CD4-positive, alpha-beta T cell (primary cell): ENCODE data around the gene TFR2. TPM values are rescaled to one million over a fixed set of nuclear protein-coding genes. Genes with fewer than 3 reads are reported as not detected.

Experiments used
- ATAC-seq: fragments of 200-7000 bp; cut with Tn5 transposase; one replicate; pipeline ENCODE4 v1.10.0; 2022; ENCODE audit warnings: mild to moderate bottlenecking; ENCODE audit not compliant: poor library complexity
- CTCF ChIA-PET: fragments of 350-600 bp; sonication (Branson Sonifier 250); formaldehyde crosslinking; loops from one replicate; lab custom pipeline; 2021; ENCODE audit warnings: antibody characterized with exemption, inconsistent platforms; lab: Charles Lee
- POLR2A ChIA-PET: fragments of 350-600 bp; sonication (Branson Sonifier 250); formaldehyde crosslinking; loops from one replicate; lab custom pipeline; 2021; ENCODE audit warnings: antibody characterized with exemption, inconsistent platforms; lab: Charles Lee
- DNase-seq, 14 experiments: peaks; one replicate each; pipeline ENCODE4 v3.0.0-alpha.2; 2013 to 2020; ENCODE audit warnings: mixed read lengths in 2 of 14
- H3K27ac ChIP-seq, 2 donors: one replicate each; pipeline versions ENCODE4 v1.5.1 to v1.7.0; 2013; ENCODE audit warnings: low read length in 2 of 2, low read depth in 1 of 2, mild to moderate bottlenecking in 1 of 2
- H3K27me3 ChIP-seq, 2 experiments: 1 replicate in 1 of 2; 2 replicates in 1 of 2; pipeline versions ENCODE4 v1.6.1 to v1.7.0; 2013; ENCODE audit warnings: low read length in 2 of 2, control low read depth in 1 of 2, mild to moderate bottlenecking in 1 of 2, moderate library complexity in 1 of 2; ENCODE audit not compliant: insufficient read depth in 2 of 2, control insufficient read depth in 1 of 2
- H3K36me3 ChIP-seq: one replicate; pipeline ENCODE4 v1.6.1; 2013; ENCODE audit warnings: low read length, control low read depth; ENCODE audit not compliant: insufficient read depth
- H3K4me1 ChIP-seq: one replicate; pipeline ENCODE4 v1.6.1; 2013; ENCODE audit warnings: low read length, control low read depth; ENCODE audit not compliant: insufficient read depth
- H3K4me3 ChIP-seq: one replicate; pipeline ENCODE4 v1.5.1; 2013; ENCODE audit warnings: mild to moderate bottlenecking, low read length, moderate library complexity
- H3K9me3 ChIP-seq, 2 experiments: 1 replicate in 1 of 2; 2 replicates in 1 of 2; pipeline versions ENCODE4 v1.6.1 to v1.7.0; 2013; ENCODE audit warnings: low read length in 2 of 2, mild to moderate bottlenecking in 2 of 2, control low read depth in 1 of 2, moderate library complexity in 1 of 2; ENCODE audit not compliant: control insufficient read depth in 1 of 2, insufficient read depth in 1 of 2
- H3K27ac Mint-ChIP-seq: one replicate; pipeline ENCODE4 v1.8.0; 2020; ENCODE audit warnings: mixed read lengths
- H3K27me3 Mint-ChIP-seq: one replicate; pipeline ENCODE4 v1.8.0; 2021; ENCODE audit warnings: mixed read lengths
- H3K36me3 Mint-ChIP-seq: one replicate; pipeline ENCODE4 v1.8.0; 2021; ENCODE audit warnings: low read depth, mixed read lengths
- H3K4me1 Mint-ChIP-seq: one replicate; pipeline ENCODE4 v1.8.0; 2021; ENCODE audit warnings: low read depth, mixed read lengths
- H3K4me3 Mint-ChIP-seq: one replicate; pipeline ENCODE4 v1.8.0; 2020; ENCODE audit warnings: mild to moderate bottlenecking, mixed read lengths
- H3K9me3 Mint-ChIP-seq: one replicate; pipeline ENCODE4 v1.8.0; 2020; ENCODE audit warnings: mixed read lengths
- intact Hi-C, 2 experiments: fragments of 100-400 bp; cut with DNase I in 1 of 2; cut with micrococcal nuclease in 1 of 2; formaldehyde crosslinking; loops; one replicate each; pipeline versions ENCODE4 v1.15.1 to v1.9.0; 2023 to 2025; cut with DNase I, micrococcal nuclease
- total RNA-seq, 174 experiments: library from RNA in 2 of 174; stranded (reverse) in 2 of 174; gene quantifications; one replicate each; pipeline ENCODE4 v1.2.3 and lab custom pipeline; 2021 to 2026
- TF ChIP-seq, protein P1 (sequence below): fragments of 200-600 bp; IDR thresholded peaks from one replicate; pipeline ENCODE4 v1.8.0; 2022; ENCODE audit warnings: antibody characterized with exemption, mild to moderate bottlenecking

Gene TFR2
- total RNA-seq, 2 experiments from 2014 or later: 1.7 to 2.3 TPM

DNA sequence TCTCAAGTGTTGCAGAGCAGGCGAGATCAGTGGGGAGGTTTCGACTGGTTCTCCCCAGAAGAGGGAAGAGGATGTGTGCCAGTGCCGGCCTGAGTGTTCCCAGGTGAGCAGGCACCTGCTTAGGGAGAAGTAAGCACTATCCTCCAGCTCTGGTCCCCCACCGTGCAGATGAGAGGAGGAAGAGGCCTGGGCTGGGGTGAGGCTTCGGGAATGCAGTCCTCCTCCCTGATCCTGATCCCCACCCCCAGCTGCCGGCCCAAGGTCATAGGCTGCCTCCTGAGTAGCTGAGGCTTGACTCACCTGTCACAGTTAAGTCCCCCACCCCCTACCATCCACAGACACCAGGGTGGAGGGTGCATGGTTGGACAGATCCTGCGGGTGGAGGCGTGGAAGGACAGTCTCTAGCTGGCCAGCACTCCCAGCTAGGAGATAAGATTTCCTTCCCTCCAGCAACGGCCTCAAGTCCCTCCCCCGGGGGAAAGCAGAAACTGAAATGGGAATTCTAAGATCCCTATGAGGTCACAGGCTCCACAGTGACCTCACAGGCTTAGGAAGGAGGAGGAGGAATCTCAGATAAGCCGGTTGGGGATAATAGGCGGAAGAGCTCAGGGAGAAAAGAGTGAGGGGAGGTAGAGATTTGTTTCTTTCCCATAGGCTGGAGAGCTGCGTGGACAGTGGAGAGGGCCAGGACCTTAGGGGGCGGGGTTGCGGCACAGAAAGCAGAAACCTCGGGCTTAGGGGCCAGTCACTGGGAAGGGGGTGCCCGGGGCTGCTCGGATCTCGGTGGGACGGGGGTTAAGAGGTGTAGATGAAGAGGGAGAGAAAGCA, 56.5 kb downstream of the TFR2 start:
- no peaks in the 10 kb centered on the region for H3K27me3 ChIP-seq
- no peaks in the 10 kb centered on the region for H3K9me3 ChIP-seq
- TF ChIP-seq, protein P1, sequence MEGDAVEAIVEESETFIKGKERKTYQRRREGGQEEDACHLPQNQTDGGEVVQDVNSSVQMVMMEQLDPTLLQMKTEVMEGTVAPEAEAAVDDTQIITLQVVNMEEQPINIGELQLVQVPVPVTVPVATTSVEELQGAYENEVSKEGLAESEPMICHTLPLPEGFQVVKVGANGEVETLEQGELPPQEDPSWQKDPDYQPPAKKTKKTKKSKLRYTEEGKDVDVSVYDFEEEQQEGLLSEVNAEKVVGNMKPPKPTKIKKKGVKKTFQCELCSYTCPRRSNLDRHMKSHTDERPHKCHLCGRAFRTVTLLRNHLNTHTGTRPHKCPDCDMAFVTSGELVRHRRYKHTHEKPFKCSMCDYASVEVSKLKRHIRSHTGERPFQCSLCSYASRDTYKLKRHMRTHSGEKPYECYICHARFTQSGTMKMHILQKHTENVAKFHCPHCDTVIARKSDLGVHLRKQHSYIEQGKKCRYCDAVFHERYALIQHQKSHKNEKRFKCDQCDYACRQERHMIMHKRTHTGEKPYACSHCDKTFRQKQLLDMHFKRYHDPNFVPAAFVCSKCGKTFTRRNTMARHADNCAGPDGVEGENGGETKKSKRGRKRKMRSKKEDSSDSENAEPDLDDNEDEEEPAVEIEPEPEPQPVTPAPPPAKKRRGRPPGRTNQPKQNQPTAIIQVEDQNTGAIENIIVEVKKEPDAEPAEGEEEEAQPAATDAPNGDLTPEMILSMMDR: no peak
- peak overlapping the region; percentile 93 to 96 for H3K27ac ChIP-seq
- Mint-ChIP-seq H3K27ac (no peak overlapping the region), H3K36me3 (peaks cover 17% of the 10 kb centered on the region), H3K4me1 (peaks cover 35% of the 10 kb centered on the region), H3K4me3 (peak overlapping the region; percentile 97), H3K9me3 (no peaks in the 10 kb centered on the region), H3K27me3 (no peaks in the 10 kb centered on the region)
- intact Hi-C loops: loop anchor here in 1 of 2 experiments (2.0 kb wide), 1 partner anchor 90 kb away; no protein-coding TSS in a partner anchor
- ATAC-seq (no peak), DNase-seq (peak in 2 of 14 experiments; percentile 11 to 52)
- H3K4me3 ChIP-seq: peak overlapping the region; percentile 95
- H3K36me3 ChIP-seq: peaks cover 32% of the 10 kb centered on the region
- ChIA-PET CTCF (interaction anchor here (0.7 to 2.2 kb wide), 7 partner anchors 20 to 120 kb away, joined by 3 to 8 read pairs (median 5); partner anchors contain the start of gene MOSPD3), POLR2A (interaction anchor here (0.6 to 4.9 kb wide), 27 partner anchors 10 to 1026 kb away, joined by 3 to 113 read pairs (median 12); partner anchors contain the start of genes AGFG2, GIGYF1, MEPCE and MOSPD3)
- H3K4me1 ChIP-seq: peaks cover 65% of the 10 kb centered on the region

DNA sequence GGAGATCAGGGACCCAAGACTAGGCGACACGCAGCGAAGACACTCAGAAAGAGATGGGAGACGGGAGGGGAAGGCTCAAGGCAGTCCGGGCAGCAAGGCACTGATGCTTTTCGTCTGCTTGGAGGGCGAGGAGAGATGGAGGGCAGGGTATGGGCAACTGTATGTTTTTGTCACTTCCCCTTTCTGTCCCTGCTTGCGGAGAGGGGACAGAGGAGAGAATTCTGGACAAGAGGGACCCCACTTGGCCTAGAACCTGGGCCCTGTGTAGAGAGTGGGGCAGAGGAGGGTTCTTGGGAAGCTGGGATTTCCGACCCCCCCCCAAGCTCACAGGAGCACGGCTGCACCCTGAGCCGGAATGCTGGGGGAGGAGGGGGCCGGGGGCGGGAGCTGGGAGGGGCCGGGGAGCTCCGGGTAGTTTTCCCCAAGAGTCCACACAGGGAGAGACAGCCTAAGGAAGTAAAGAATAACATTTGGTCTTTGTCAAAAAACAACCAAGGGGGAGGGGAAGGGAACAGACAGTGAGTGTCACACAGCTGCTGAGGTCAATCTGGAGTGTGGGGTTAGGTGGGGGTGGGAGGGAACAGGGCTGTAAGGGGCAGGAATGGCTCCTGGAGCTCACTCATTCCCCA, 57.2 kb downstream of the TFR2 start:
- CTCF ChIA-PET: interaction anchor here (1.1 to 2.2 kb wide), 3 partner anchors 20 to 49 kb away, joined by 4 to 6 read pairs (median 5); no protein-coding TSS in a partner anchor
- POLR2A ChIA-PET: interaction anchor here (0.6 to 4.9 kb wide), 26 partner anchors 12 to 483 kb away, joined by 3 to 113 read pairs (median 10); partner anchors contain the start of genes AGFG2, AP4M1, GAL3ST4 and GIGYF1
- H3K4me3 Mint-ChIP-seq: peak overlapping the region; percentile 97
- no peaks in the 10 kb centered on the region for H3K27me3 ChIP-seq
- DNase-seq (peak in 1 of 14 experiments; percentile 35), ATAC-seq (no peak)
- no peak overlapping the region for H3K27ac Mint-ChIP-seq
- peak overlapping the region; percentile 95 for H3K4me3 ChIP-seq
- peaks cover 65% of the 10 kb centered on the region for H3K4me1 ChIP-seq
- no peaks in the 10 kb centered on the region for H3K9me3 Mint-ChIP-seq
- H3K27ac ChIP-seq: peak overlapping the region; percentile 93 to 96
- peaks cover 35% of the 10 kb centered on the region for H3K4me1 Mint-ChIP-seq
- intact Hi-C loops: loop anchor here in 1 of 2 experiments (2.0 kb wide), 1 partner anchor 91 kb away; no protein-coding TSS in a partner anchor
- no peaks in the 10 kb centered on the region for H3K27me3 Mint-ChIP-seq
- peaks cover 18% of the 10 kb centered on the region for H3K36me3 Mint-ChIP-seq
- H3K9me3 ChIP-seq: no peaks in the 10 kb centered on the region
- H3K36me3 ChIP-seq: peaks cover 37% of the 10 kb centered on the region
- TF ChIP-seq, protein P1: no peak
